Stimulated activated CD8-positive, alpha-beta memory T cell treated with anti-CD3 and anti-CD28 coated beads, Interleukin-12 subunit alpha, Interleukin-12 subunit beta, amount 100 ng/mL, for 24 hours (primary cell): Measurements from ENCODE around the gene TTLL6.

Experiments used
- DNase-seq: peaks from one replicate; pipeline ENCODE4 v3.0.0-alpha.2; 2020; ENCODE audit errors: extremely low read depth

The TTLL6 gene

GRCh38 chr17:48759288-48759687 is 57.7 kb downstream of the TTLL6 start:
- DNase-seq = no peak

DNA sequence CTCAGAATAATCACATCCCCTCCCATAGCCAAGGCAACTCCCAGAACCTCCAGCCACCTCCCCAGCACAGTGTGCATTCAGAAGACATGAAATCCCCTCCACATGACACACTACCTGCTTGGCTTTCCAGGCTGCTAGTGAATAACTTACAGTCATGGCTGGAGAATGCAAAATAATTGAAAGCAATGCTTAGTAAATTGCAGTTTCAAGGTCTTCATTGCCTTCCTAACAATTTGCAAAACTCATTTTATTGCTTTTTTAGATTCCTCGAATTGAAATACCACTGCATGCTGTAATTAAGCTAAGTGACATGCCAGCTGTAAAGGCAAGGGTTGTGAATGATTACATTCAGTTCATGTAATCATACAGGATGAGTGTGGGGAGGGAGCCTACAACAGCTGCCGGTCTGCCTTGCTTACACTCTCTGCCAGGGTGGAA is 59.5 kb downstream of the TTLL6 start:
- DNase-seq = no peak

GRCh38 chr17:48756830-48757251 is 60.2 kb downstream of the TTLL6 start:
- DNase-seq = no peak

- no peak for DNase-seq
Observed at GRCh38 chr17:48755356-48755755, 61.7 kb downstream of the TTLL6 start.

DNA sequence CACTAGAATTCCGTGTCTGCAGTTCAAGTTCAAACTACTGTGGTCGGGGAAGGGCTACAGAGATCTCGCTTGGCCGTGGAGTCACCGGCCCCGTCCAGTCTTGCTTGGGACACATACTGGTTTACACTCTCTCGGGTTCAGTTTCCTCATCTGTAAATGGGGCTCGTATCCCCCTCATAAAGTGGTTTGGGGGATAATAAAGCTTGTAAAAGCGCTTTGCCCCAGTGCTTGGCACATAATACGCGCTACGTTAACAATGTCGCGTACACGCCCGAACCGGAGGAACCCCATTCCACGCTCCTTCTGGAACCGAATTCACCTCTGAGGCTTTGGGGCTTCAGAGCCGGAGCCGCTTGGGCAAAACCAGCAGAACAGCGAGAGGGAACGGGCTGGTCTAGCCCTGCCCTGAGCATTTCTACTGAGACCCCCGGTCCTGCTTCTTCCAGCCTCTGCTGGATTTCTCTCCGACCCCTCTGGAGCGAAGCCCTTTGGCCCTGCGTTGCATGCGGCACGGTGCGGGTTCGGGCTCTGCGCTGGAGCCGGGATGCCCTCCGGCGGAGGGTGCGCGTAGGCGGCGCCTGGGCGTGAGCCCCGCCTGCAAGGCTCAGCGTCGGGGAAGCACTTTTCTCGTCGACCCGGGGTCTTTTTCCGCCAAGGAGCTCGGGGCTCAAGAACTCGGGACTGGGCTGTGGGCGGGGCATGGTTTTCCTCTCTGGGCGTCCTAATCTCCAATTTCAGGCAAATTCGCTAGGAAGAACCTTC is 62.3 kb downstream of the TTLL6 start:
- DNase-seq = no peak

DNA sequence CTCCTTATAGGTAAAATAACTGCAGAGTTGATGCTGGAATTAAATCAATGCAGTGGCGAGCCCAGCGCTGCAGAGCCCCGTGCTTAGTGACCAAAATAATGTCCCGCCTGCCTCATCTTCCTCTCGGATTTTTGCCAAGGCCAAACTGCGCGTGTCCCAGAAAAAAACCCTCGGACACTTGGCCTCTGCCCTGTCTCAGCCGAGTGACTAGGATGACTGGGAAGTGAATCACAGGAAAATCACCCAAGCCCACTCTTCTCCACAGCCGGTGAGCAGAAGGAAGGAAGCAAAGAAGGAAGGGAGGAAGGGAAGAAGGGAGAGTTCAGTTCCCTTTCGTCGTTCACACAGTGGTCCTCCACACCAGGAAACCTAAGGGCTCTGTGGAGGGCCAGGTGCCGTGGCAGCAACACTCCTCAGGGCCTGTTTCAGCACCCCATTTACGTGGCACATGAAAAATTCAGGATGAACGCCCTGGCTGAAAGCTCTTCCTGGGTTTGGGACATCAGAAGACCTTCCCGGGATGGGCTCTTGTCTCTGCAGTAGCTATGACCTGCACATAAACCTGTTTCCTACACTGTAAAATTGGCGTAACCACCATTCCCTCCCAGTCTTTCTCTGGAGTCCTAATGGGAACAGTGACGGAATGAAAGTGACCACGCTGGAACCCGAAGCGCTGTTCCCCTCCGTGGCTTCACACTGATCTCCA is 63.1 kb downstream of the TTLL6 start:
- no peak for DNase-seq

GRCh38 chr17:48752399-48753288 is 64.4 kb downstream of the TTLL6 start:
- DNase-seq = no peak

GRCh38 chr17:48751733-48752398 is 65.2 kb downstream of the TTLL6 start:
- DNase-seq = no peak

- DNase-seq = no peak
Observed at GRCh38 chr17:48751172-48751571, 65.9 kb downstream of the TTLL6 start.

DNA sequence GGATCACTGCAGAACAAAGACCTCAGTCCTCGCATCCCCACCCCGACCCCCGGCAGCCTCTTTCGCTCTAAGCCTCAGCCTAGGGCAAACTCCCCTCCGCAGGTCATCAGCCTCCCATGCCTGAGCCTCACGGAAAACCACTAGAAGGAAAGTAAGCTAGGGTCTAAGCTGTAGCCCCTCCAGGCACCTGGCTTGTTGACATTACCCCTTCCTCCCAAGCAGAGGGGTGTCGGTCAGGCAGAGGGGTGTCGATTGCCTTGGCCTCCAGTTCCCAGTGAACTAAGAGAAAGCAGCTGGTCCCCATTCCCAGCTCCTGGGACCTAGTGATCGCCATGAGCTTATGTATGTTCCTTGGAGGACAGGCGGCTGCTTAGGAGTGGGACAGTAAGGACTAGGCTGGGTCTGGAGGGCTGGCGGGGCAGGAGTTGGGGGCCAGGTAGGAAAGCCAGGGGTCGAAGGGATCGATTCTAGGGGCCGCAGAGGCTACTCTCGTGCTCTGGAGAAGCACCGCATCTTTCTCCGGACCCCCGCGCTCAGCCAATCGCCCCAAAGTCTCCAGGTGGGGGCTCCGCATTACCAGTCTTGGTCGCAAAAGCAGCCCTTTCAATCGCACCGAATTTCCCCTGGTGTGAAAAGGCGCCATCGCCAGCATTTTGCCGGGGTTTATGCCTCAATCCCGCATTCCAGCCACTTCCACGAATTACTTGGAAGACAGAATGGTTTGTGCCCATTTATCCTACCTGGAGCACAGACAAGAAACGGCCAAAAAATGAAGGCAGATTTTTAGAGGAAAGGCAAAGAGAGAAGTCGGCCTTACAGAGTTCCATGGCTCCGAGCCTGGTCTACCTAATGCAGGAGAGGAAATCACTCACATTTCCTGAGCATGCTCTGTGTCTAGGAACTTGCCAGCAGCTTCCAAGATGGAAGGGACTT is 67.1 kb downstream of the TTLL6 start:
- no peak for DNase-seq

DNA sequence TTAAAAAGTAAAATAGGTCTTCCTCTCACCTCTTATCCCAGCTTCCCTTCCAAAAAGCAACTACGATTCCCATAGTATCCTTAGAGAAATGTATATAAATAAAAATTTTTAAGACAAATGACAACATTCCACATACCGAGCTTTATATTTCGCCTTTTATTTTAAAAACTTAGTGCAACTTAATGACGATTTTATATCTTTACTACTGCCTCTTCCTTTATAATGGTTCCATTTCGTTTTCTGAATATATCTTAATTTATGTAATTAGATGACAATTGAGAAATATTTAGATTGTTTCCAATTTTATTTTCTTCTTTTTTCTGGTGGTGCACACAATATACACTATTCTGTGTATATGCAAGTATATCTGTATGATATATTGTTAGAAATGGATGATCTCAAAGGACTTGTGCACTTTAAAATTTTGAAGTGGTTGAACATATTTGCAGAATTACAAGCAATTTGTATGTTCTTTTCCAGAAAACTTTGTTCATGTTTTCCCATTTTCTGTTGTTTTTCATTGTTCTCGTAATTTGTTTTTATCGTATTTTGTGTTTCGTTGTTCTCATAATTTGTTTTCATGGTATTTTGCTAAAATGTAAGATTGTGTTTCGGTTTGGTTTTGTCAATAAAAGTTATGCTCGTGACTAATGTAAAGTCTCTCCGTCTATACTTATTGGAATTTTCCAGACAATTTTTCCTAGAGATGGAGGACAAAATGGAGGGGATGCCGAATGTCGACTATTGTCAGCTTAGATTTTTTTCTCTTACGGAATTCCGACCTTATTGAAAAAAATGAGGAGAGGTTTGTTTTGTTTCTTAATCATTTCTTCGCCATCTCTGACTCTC is 68.1 kb downstream of the TTLL6 start:
- no peak for DNase-seq

GRCh38 chr17:48747445-48748363 is 69.3 kb downstream of the TTLL6 start:
- no peak for DNase-seq

GRCh38 chr17:48746916-48747444 is 70.0 kb downstream of the TTLL6 start:
- DNase-seq = no peak

GRCh38 chr17:48745381-48746275 is 71.4 kb downstream of the TTLL6 start:
- no peak for DNase-seq

DNA sequence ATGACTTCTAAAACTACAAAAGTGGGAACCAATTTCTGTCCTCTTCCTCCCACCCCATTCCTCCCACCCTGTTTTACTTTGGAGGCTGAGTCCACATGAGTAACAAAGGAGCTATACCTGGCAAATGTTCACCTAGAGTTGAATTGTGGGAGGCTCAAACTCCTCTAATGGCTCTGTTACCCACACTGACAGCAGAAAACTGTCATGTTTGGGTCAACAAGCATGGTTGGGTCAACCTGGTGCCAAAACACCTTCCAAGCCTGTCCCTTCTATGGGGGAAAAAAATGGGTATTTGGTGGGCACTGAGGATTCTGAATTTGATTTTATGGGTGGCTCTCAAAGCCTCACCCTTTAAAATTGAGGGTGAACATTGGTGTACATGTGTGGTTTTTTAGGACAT is 76.5 kb downstream of the TTLL6 start:
- no peak for DNase-seq

DNA sequence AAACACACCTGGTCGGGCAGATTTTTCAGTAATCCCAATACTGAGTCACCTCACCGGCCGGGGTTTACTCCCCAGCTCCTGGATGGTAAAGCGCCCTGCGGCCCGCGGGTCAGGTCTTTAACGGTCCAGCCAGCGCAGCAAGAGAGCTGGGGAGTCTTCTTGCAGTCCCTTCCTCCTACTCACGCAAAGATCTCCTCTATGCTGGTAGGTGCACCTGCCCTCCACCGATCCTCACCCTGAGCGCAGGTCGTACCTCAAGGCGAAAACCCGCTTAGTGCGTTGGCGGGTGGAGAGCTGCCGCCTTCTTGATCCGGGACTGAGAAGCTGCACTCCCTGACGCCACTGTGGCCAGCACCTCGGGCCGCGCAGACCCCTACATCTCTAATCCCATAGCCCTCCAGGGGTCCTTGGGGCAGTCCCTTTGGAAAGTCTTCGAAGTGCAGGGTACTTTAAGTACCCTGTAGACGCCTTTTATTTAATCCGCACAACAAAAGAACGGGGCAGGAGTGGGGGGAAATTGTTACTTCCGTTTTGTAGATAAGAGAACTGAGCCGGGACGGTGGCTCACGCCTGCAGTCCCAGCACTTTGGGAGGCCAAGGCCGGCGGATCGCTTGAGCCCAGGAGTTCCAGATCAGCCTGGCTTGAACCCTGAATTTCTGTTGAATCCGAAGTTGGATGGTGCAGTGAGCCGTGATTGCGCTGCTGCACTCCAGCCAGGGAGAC is 78.1 kb downstream of the TTLL6 start:
- no peak for DNase-seq

DNA sequence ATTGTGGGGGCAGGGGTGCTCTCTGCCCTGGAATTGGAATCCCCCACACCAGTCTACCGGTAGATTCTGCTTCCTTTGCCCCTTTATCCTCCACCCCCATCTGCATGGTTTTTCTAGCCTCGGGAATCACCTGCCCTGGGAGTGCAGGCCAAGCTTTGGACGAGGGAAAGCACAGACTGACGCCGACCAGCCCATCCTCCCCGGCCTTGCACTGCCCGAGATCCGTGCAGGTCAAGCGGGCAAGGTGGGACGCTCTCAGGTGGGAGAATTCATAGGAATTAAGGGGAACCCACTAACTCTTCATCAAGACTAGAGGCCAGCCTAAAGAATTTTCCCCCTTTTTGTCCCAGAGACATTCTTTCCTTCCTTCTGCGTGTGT is 78.6 kb downstream of the TTLL6 start:
- DNase-seq = no peak
